Central memory CD8-positive, alpha-beta T cell (primary cell): ENCODE measurements around the gene SPAG4.

ENCODE experiments used
- ATAC-seq: fragments of 150-1000 bp; cut with Tn5 transposase; replicated peaks from 2 replicates; pipeline ENCODE4 v1.10.0; 2022; ENCODE audit warnings: mild to moderate bottlenecking, moderate FRiP score, moderate number of reproducible peaks; ENCODE audit not compliant: poor library complexity, severe bottlenecking; ENCODE audit errors: extremely low read depth
- DNase-seq, 2 donors: peaks; one replicate each; pipeline ENCODE4 v3.0.0; 2021; ENCODE audit warnings: low spot score in 2 of 2
- H3K27ac Mint-ChIP-seq: one replicate; pipeline ENCODE4 v1.8.0; 2022; ENCODE audit warnings: low read depth, mild to moderate bottlenecking, moderate library complexity, mixed read lengths
- H3K27me3 Mint-ChIP-seq: one replicate; pipeline ENCODE4 v1.8.0; 2022; ENCODE audit warnings: mixed read lengths
- H3K36me3 Mint-ChIP-seq: one replicate; pipeline ENCODE4 v1.8.0; 2022; ENCODE audit warnings: mild to moderate bottlenecking, moderate library complexity, mixed read lengths; ENCODE audit not compliant: insufficient read depth
- H3K4me1 Mint-ChIP-seq: one replicate; pipeline ENCODE4 v1.8.0; 2022; ENCODE audit warnings: mixed read lengths
- H3K4me3 Mint-ChIP-seq: one replicate; pipeline ENCODE4 v1.8.0; 2022; ENCODE audit warnings: mild to moderate bottlenecking, moderate library complexity, mixed read lengths
- H3K9me3 Mint-ChIP-seq: one replicate; pipeline ENCODE4 v1.8.0; 2022; ENCODE audit warnings: mixed read lengths

Gene SPAG4, protein sequence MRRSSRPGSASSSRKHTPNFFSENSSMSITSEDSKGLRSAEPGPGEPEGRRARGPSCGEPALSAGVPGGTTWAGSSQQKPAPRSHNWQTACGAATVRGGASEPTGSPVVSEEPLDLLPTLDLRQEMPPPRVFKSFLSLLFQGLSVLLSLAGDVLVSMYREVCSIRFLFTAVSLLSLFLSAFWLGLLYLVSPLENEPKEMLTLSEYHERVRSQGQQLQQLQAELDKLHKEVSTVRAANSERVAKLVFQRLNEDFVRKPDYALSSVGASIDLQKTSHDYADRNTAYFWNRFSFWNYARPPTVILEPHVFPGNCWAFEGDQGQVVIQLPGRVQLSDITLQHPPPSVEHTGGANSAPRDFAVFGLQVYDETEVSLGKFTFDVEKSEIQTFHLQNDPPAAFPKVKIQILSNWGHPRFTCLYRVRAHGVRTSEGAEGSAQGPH

DNA sequence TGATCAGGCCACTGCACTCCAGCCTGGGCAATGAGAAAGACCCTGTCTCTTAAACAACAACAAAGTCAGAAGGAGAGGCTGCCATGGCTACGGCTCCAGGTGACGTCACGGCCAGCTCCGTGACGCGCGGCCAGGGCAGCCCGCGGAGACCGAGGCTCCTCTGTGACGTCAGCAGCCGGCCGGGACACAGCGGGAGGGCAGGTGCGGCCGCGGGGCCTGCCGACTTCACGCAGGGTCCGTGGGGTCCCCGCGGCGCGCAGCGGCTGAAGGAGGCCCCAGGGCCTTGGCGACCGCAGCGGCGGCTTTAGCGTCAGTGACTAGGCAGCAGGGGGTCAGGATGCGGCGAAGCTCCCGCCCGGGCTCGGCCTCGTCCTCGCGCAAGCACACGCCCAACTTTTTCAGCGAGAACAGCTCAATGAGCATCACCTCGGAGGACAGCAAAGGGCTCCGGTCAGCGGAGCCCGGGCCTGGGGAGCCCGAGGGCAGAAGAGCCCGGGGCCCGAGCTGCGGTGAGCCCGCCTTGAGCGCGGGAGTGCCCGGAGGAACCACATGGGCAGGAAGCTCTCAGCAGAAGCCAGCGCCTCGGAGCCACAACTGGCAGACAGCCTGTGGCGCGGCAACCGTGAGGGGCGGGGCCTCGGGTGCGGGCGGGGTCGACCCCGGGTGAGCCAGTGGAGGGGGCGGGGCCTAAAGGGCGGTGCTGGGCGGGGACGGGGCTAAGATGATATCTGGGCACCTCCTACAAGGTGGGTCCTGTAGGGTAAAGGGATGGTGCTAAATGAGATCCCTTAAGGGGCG is at the start of gene SPAG4:
Gene SPAG4 (plus strand): TSS at position 163 of the 798 bp plus-strand sequence. CDS start 175 bp downstream, at position 338.
- Mint-ChIP-seq H3K4me3 (peak within 1 kb of the TSS; percentile 87), H3K36me3 (peaks cover 27% of the 10 kb centered on the region), H3K9me3 (no peaks in the 10 kb centered on the region), H3K27ac (peak within 1 kb of the TSS; percentile 100), H3K4me1 (peaks cover 34% of the 10 kb centered on the region), H3K27me3 (no peaks in the 10 kb centered on the region)
- ATAC-seq (peak; percentile 86), DNase-seq (peak; percentile 96 to 99)

DNA sequence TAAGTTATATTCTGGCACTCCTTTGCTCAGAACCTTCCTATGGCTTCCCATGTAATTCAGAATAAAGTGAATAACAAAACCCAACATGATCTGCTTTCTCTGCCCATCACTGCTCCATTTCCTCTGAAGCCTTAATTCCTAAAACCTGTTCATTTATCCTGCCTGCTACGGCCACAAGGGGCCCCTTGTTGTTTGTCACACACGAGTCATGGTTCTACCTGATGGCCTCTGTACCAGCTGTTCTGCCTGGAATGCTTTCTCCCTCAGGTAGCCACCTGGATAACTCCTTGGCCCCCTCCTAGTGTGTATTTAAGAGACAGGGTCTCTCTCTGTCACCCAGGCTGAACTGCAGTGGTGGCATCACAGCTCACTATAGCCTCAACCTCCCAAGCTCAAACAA is 47.0 kb upstream of the SPAG4 start:
- DNase-seq (no peak), ATAC-seq (peak; percentile 24)
- no peak overlapping the region for H3K27ac Mint-ChIP-seq
- H3K36me3 Mint-ChIP-seq: peaks cover 2% of the 10 kb centered on the region
- no peak overlapping the region for H3K4me3 Mint-ChIP-seq
- no peaks in the 10 kb centered on the region for H3K4me1 Mint-ChIP-seq
- H3K9me3 Mint-ChIP-seq: peaks cover 6% of the 10 kb centered on the region
- peaks cover 25% of the 10 kb centered on the region for H3K27me3 Mint-ChIP-seq

DNA sequence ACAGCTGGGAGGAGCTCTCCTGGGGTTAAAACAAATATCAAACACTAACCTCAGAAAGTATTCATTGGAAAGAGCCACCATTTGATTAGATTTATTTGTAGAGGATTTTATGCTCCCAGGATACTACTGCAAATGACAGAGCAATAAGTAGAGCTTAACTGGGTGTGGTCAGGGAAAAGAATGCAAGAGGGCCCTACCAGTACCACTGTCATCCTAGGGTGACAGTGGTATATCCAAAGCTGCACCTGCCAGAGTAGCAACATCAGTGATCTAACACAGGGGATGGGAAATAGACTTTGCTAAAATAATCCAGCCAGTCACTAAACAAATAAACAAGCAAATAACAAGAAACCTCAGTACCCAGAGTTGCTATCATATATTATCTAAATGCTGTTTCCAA is 44.1 kb upstream of the SPAG4 start:
- Mint-ChIP-seq H3K27ac (no peak overlapping the region), H3K4me1 (no peaks in the 10 kb centered on the region), H3K36me3 (peaks cover 2% of the 10 kb centered on the region), H3K27me3 (peaks cover 18% of the 10 kb centered on the region), H3K4me3 (no peak overlapping the region), H3K9me3 (peaks cover 6% of the 10 kb centered on the region)
- ATAC-seq (no peak), DNase-seq (no peak)

DNA sequence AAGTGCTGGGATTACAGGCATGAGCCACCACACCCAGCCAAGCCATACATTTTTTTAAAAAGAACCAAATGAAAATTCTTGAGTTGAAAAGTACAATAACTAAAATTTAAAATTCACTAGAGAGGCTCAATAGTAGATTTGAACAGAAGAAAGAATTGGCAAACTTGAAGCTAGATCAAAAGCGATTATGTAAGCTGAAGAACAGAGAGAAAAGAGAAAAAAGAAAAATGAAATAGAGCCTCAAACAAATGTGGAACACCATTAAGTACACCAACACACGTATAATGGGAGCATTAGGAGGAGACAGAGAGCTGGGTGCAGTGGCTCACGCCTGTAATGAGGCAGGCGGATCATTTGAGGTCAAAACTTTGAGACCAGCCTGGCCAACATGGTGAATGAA is 42.8 kb upstream of the SPAG4 start:
- Mint-ChIP-seq H3K27me3 (peaks cover 8% of the 10 kb centered on the region), H3K4me3 (no peak overlapping the region), H3K36me3 (peaks cover 2% of the 10 kb centered on the region), H3K4me1 (no peaks in the 10 kb centered on the region), H3K27ac (no peak overlapping the region), H3K9me3 (peaks cover 6% of the 10 kb centered on the region)
- no peak for ATAC-seq
- no peak for DNase-seq

DNA sequence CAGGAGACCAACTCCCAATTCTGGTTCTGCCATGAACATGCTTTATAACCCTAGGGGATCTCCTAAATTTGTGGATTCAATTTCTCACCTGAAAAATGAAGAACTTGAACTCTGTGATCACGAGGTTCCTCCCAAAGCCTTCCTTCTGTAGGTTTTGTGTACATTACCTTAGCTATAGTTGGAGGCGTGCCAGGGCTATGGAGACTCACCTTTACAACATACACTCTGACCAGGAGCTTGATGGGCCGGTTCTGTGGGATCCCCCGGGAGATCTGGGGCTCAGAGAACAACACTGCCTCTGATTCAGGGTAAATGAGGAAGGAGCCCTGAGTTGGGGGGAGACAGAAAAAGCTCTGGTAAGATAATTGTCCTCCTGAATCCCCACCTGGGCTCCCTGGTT is 39.7 kb upstream of the SPAG4 start:
- ATAC-seq (no peak), DNase-seq (no peak)
- Mint-ChIP-seq H3K27me3 (peaks cover 9% of the 10 kb centered on the region), H3K9me3 (peaks cover 6% of the 10 kb centered on the region), H3K36me3 (peaks cover 2% of the 10 kb centered on the region), H3K27ac (no peak overlapping the region), H3K4me1 (no peaks in the 10 kb centered on the region), H3K4me3 (no peak overlapping the region)

DNA sequence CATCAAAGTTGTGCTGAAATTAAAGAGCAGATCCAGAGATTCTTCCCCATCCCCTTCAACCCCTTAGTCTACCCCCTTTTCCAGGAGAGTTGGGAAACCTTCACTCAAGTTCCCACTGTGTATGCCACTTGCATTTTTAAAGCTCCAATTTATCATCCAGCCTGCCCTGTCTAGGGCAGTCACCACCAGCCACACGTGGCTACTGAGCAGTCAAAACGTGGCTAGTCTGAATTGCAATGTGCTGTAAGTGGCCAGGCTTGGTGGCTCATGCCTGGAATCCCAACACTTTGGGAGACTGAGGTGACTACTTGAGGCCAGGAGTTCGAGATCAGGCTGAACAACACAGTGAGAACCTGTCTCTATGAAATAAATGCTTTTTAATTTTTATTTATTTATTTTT is 38.8 kb upstream of the SPAG4 start:
- Mint-ChIP-seq H3K9me3 (peaks cover 12% of the 10 kb centered on the region), H3K36me3 (peaks cover 2% of the 10 kb centered on the region), H3K27ac (no peak overlapping the region), H3K4me3 (no peak overlapping the region), H3K27me3 (peaks cover 9% of the 10 kb centered on the region), H3K4me1 (no peaks in the 10 kb centered on the region)
- ATAC-seq (no peak), DNase-seq (no peak)

DNA sequence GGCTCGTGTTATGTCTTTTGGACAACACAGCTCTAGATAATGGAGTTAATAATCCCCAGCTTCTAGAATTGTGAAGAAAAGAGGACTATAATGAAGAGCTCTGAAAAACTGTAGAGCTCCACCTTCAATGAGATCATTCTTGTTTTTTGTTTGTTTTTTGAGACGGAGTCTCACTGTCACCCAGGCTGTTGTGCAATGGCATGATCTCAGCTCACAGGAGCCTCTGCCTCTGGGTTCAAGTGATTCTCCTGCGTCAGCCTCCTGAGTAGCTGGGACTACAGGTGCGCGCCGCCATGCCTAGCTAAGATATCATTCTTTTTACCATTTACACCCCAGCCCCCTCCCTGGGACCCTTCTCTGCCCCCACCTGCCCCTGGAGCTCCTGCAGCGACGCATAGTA is 37.2 kb upstream of the SPAG4 start:
- Mint-ChIP-seq H3K4me3 (no peak overlapping the region), H3K9me3 (peaks cover 6% of the 10 kb centered on the region), H3K27me3 (peaks cover 9% of the 10 kb centered on the region), H3K36me3 (no peaks in the 10 kb centered on the region), H3K4me1 (no peaks in the 10 kb centered on the region), H3K27ac (no peak overlapping the region)
- DNase-seq (no peak), ATAC-seq (no peak)

DNA sequence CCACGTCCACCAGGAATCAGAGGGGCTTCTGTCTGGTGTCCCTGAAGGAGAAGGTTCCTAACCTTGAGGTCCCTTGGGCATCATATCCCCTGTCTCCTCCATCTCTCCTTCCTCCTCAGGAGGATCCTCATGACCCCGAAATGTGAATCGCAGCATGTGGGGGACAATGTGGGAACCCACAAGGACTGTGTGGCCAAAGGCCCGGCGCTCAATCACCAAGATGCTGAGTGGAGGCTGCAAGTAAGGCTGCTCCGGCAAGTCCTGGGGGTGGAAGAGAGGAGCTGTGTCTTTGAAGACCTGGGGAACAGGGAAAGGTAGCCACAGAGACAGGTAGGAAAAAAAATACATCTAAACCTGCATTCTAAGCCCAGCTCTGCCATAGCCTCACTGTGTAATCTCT is 36.4 kb upstream of the SPAG4 start:
- no peaks in the 10 kb centered on the region for H3K4me1 Mint-ChIP-seq
- H3K4me3 Mint-ChIP-seq: no peak overlapping the region
- ATAC-seq: no peak
- H3K27ac Mint-ChIP-seq: no peak overlapping the region
- DNase-seq: no peak
- H3K27me3 Mint-ChIP-seq: peaks cover 9% of the 10 kb centered on the region
- no peaks in the 10 kb centered on the region for H3K36me3 Mint-ChIP-seq
- peaks cover 6% of the 10 kb centered on the region for H3K9me3 Mint-ChIP-seq

DNA sequence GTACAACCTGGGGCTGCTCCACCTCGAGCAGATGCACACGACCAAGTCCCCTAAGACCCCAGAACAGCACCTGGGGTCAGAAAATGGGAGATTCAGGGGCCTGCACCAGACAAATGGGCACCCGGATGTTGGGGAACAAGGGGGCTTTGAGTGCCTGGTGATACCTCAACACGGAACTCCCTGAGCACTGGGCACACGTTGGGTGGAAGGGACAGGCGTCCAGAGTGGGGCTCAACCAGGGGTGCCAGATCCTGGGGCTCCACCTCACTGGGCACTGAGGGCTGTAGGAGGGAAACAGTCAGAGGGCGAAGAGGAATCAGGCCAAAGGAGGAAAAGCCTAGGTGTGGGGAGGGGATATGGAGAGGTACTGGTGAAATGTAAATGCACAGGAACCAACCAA is 33.5 kb upstream of the SPAG4 start:
- no peak for ATAC-seq

DNA sequence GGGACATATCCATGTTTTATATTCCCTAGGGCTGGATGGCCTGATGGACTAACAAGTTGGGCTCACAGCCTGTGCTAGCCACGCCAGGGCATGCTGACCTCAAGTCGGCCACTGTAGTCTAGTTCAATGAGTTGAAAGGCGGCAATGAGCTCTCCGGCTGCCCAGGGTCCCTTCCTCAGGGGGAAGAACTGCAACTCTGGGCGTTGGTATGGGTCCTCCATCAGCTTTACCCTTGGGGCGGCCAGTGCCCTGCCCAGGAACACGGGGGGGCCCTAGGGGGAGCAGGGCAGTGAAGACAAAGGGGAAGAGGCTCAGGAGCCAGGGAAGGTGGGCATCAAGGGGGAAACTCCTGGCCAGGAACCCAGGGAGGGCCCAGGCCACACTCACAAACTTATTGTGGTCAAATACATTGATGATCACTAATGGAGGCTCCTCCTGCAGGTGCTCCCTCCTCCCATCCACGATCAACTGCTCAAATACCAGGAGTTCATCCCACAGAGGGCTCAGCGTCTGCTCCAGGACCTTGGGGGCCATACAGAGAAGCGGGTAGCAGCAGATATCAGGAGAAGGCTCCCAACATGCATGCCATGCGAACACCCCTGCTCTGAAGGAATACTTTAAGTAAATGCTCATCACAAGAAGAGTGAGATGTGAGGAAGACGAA is 32.8 kb upstream of the SPAG4 start:
- peaks cover 9% of the 10 kb centered on the region for H3K27me3 Mint-ChIP-seq
- no peak overlapping the region for H3K27ac Mint-ChIP-seq
- H3K4me3 Mint-ChIP-seq: no peak overlapping the region
- no peak for ATAC-seq
- H3K36me3 Mint-ChIP-seq: no peaks in the 10 kb centered on the region
- no peak for DNase-seq
- peaks cover 6% of the 10 kb centered on the region for H3K9me3 Mint-ChIP-seq
- H3K4me1 Mint-ChIP-seq: no peaks in the 10 kb centered on the region

More for the DNA sequence above, 33.5 kb upstream of the SPAG4 start:
- no peak overlapping the region for H3K4me3 Mint-ChIP-seq
- H3K36me3 Mint-ChIP-seq: no peaks in the 10 kb centered on the region
- H3K27me3 Mint-ChIP-seq: peaks cover 9% of the 10 kb centered on the region
- H3K27ac Mint-ChIP-seq: no peak overlapping the region
- peaks cover 6% of the 10 kb centered on the region for H3K9me3 Mint-ChIP-seq
- no peaks in the 10 kb centered on the region for H3K4me1 Mint-ChIP-seq
- no peak for DNase-seq

DNA sequence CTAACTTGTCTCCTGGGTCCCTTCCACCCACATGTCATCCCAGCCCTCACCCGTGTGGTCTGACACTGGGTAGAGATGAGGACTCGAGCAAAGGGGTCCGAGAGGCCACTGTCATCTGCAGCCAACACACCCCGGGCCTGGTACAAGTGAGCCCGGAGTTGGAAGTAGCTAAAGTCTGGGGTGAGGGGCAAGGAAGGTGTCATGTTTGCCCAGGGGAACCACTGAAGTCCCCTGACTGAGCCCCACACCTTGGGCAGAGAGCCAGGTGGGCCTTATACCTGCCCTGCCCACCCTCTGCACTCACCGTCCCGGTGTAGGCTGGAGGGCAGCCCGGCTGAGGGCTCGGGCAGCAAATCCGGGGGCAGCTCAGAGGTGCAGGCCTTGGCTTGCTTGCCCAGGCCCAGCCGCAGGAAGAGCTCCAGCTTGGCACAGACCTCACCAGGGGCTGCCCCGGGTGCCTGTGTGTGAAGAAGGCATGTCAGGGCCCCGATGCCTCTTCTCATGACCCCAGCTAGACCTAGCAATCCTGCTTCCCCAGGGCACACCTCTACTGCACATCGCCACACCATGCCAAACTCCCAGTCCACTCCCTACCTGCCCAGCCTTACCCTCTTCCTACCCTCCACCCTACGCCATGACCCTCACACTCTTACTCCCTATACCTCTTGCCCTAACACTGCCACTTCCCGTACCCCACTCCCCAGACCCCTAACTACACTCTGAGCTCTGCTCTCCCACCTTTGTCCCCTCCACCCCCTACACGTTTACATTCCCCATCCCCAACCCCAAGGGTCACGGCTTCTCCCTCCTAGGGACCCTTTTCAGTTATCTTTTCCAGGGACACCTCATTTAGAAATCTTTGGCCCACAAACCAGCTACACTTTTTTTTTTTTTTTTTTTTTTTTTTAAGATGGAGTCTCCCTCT is 31.7 kb upstream of the SPAG4 start:
- H3K4me3 Mint-ChIP-seq: no peak overlapping the region
- H3K27me3 Mint-ChIP-seq: peaks cover 4% of the 10 kb centered on the region
- no peak overlapping the region for H3K27ac Mint-ChIP-seq
- H3K36me3 Mint-ChIP-seq: no peaks in the 10 kb centered on the region
- H3K9me3 Mint-ChIP-seq: peaks cover 6% of the 10 kb centered on the region
- DNase-seq: no peak
- no peak for ATAC-seq
- H3K4me1 Mint-ChIP-seq: no peaks in the 10 kb centered on the region
